GM19397 (cell line): Measurements from ENCODE around the gene DAD1.

Experiments used
- ATAC-seq: cut with Tn5 transposase; IDR thresholded peaks from one replicate; pipeline ENCODE4 v1.9.1; 2021; ENCODE audit warnings: mild to moderate bottlenecking, moderate library complexity; ENCODE audit not compliant: unreplicated experiment

The DAD1 gene

DNA sequence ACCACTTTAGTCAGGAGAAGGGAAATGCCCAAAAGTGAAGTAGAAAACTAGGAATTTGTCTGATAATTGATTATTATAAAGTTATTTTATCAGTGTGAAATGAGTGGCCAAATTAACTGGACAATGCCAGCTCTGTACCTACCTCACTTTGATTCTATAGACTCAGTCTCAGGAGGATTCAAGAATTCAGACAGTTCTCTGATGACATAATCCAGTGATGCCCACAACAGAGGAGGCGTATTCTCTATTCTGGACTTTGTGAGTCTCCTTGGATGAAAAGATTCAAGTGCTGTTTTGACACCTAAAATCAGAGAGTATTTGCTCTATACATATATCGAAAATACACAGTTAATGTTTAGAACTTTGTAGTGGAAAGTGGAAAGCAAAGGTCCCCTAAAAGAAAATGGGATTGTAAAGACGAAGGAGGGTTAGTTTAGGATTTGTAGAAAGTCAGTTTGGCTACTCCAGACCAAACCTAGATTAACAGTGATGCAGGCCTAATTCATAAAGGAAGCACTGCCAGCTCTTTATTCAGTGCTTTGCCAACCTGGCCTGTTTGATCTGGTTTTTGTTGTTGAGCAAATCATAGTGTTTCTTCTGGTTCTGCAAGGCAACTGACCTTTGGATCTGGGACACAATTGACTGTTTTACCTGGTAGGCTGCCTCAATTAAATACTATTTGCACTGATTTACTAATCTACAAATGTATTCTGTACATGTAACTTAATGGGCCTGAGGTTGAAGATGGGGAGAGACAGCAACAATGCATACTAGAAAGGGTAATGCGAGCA lies 67.4 kb downstream of the DAD1 start:
- no peak for ATAC-seq

- no peak for ATAC-seq
Measured at GRCh38 chr14:22520796-22521195, 68.2 kb downstream of the DAD1 start.

DNA sequence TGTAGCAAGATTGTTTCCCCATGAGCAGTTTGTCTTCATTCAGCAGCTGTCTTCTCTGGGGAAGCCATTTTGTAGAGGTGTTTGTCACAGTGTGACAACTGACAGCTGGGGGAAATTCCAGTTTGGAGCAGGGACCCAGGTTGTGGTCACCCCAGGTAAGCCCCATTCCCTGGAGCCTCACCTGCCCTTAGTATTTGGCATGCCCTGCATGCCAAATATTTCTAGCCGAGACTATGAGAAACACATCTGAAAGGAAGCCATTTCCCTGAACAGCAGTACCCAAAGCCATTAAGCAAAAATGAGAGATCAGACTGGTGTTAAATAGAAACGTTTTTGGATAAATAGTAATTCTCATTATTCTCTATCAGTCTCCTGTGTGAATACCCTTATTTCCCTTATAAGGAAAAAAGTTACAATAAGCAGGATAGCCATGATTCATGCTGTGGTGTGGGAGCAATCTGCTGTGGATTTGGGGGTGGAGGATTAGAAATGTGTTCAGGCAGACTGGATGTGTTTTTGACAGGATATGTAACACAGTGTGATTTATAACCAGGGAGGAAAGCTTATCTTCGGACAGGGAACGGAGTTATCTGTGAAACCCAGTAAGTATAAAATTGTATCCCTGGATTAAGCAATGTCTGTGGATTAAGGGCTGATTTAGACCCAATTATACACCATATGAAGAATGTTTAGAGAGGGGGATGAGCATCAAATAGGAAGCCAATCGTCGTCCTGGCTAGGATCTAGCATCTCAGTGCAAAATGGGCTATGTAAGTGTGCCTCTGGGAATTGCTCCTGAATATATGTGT lies 68.9 kb downstream of the DAD1 start:
- ATAC-seq = no peak

- no peak for ATAC-seq
Measured at GRCh38 chr14:22518073-22518472, 71.0 kb downstream of the DAD1 start.

- no peak for ATAC-seq
Measured at GRCh38 chr14:22517117-22517720, 71.8 kb downstream of the DAD1 start.

- no peak for ATAC-seq
Measured at GRCh38 chr14:22515929-22516328, 73.1 kb downstream of the DAD1 start.
